Erythroblast (primary cell): ENCODE measurements around the gene AMER2.

Experiments
- GATA1 ChIP-seq: IDR thresholded peaks from 2 replicates; pipeline ENCODE4 v1.6.1; 2011; ENCODE audit warnings: low read depth, mild to moderate bottlenecking, control low read depth, low read length, moderate library complexity
- POLR2A ChIP-seq: IDR thresholded peaks from 2 replicates; pipeline ENCODE4 v1.6.1; 2011; ENCODE audit warnings: mild to moderate bottlenecking, low read length

DNA sequence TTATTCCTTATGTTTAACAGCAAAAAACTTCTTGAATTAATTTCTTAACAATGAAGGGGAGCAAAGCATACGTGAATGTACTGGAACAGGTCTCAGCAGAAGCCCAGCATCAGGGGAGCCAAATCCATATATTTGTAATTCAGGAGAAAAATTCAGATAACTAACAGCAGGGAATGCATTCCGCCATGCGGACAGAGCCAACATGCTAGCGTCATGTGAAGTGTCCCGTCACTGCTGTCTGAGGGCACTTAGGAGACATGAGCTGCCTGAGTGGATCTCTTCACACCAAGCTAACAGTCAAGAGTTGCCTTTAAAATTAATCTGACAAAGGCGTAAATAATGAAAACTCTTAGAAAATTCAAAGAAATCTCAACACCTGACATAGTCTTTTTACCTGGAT is 6.4 kb downstream of the AMER2 start:
- no peak for TF ChIP-seq POLR2A
- TF ChIP-seq GATA1: no peak
